Keratinocyte (primary cell): Measurements from ENCODE around the gene TBXAS1. TPM values are rescaled to one million over a fixed set of nuclear protein-coding genes. Genes with fewer than 3 reads are reported as not detected.
A peak's percentile ranks its signal among the peaks of the same experiment; 100 is the strongest.

Source experiments
- DNase-seq: peaks from one replicate; pipeline ENCODE4 v3.0.0-alpha.2; 2011; ENCODE audit warnings: low read depth, missing footprints, low spot score
- FAIRE-seq: peaks from 2 replicates; lab custom pipeline; 2011; peaks lifted over from hg19 to GRCh38; lab: Jason Lieb, UNC
- H2AFZ ChIP-seq: 2 replicates; pipeline ENCODE4 v1.6.0; 2012; ENCODE audit warnings: low read length, control low read depth, inconsistent platforms; ENCODE audit not compliant: control insufficient read depth
- H3K27ac ChIP-seq: 2 replicates; pipeline ENCODE4 v1.5.1; 2011; ENCODE audit warnings: low read length; ENCODE audit not compliant: control insufficient read depth, insufficient read depth
- H3K27me3 ChIP-seq: 3 replicates; pipeline ENCODE4 v1.6.0; 2011; ENCODE audit warnings: low read length; ENCODE audit not compliant: control insufficient read depth, insufficient read depth; ENCODE audit errors: extremely low read depth
- H3K36me3 ChIP-seq, 2 experiments: 2 replicates in 1 of 2; 3 replicates in 1 of 2; pipeline ENCODE4 v1.5.1; 2011; ENCODE audit warnings: low read length in 2 of 2, mild to moderate bottlenecking in 1 of 2; ENCODE audit not compliant: control insufficient read depth in 2 of 2, insufficient read depth in 2 of 2; ENCODE audit errors: extremely low read depth in 1 of 2
- H3K4me1 ChIP-seq: 3 replicates; pipeline ENCODE4 v1.5.1; 2011; ENCODE audit warnings: low read length; ENCODE audit not compliant: control insufficient read depth, insufficient read depth; ENCODE audit errors: extremely low read depth
- H3K4me2 ChIP-seq: 3 replicates; pipeline ENCODE4 v1.6.0; 2011; ENCODE audit warnings: low read depth, low read length; ENCODE audit not compliant: control insufficient read depth, insufficient read depth; ENCODE audit errors: extremely low read depth
- H3K4me3 ChIP-seq, 3 experiments: fragments of 200-600 bp in 1 of 3; sonication (generic) in 1 of 3; 2 replicates in 2 of 3; 3 replicates in 1 of 3; pipeline ENCODE4 v1.5.1; 2011 to 2016; ENCODE audit warnings: low read length in 3 of 3, mild to moderate bottlenecking in 3 of 3, control low read depth in 2 of 3, inconsistent platforms in 1 of 3, low read depth in 1 of 3, mixed read lengths in 1 of 3, mixed run types in 1 of 3, moderate library complexity in 1 of 3; ENCODE audit not compliant: control insufficient read depth in 2 of 3, insufficient read depth in 2 of 3; ENCODE audit errors: extremely low read depth in 1 of 3
- H3K79me2 ChIP-seq: 2 replicates; pipeline ENCODE4 v1.6.0; 2012; ENCODE audit warnings: low read length; ENCODE audit not compliant: control insufficient read depth, insufficient read depth
- H3K9ac ChIP-seq: 3 replicates; pipeline ENCODE4 v1.6.0; 2011; ENCODE audit warnings: low read length; ENCODE audit not compliant: control insufficient read depth, insufficient read depth; ENCODE audit errors: extremely low read depth
- H3K9me1 ChIP-seq: 3 replicates; pipeline ENCODE4 v1.6.0; 2011; ENCODE audit warnings: low read length; ENCODE audit not compliant: control insufficient read depth, insufficient read depth; ENCODE audit errors: extremely low read depth
- H3K9me3 ChIP-seq: 2 replicates; pipeline ENCODE4 v1.5.1; 2012; ENCODE audit warnings: low read depth, low read length; ENCODE audit not compliant: control insufficient read depth
- H4K20me1 ChIP-seq: 3 replicates; pipeline ENCODE4 v1.6.0; 2011; ENCODE audit warnings: low read length; ENCODE audit not compliant: control insufficient read depth, insufficient read depth; ENCODE audit errors: extremely low read depth
- EZH2 ChIP-seq: IDR thresholded peaks from one replicate; pipeline ENCODE4 v1.6.1; 2012; ENCODE audit warnings: inconsistent platforms, mild to moderate bottlenecking, low read length, moderate library complexity
- dilution Hi-C: fragments of 300-500 bp; cut with MboI; formaldehyde crosslinking; loops from one replicate; pipeline ENCODE4 v1.7.0; 2020; ENCODE audit warnings: low sequenced_read_pairs; ENCODE audit not compliant: extremely low pct_ligation_motif_present
- polyA plus RNA-seq, 5 experiments: library from polyadenylated mRNA; depleted of rRNA in 3 of 5; stranded (reverse) in 3 of 5; stranded (forward) in 1 of 5; unstranded in 1 of 5; fragments of >200 nt; gene quantifications; 1 replicate in 1 of 5; 2 replicates in 3 of 5; 3 replicates in 1 of 5; pipeline versions ENCODE4 v1.2.1 to v1.2.3, GENCODE V29; 2011 to 2012; ENCODE audit warnings: missing spikeins in 2 of 5, low read depth in 1 of 5, low replicate concordance in 1 of 5
- TF ChIP-seq, protein P1 (sequence below), 3 experiments: IDR thresholded peaks in 1 of 3; conservative IDR thresholded peaks in 1 of 3; optimal IDR thresholded peaks in 1 of 3; 2 replicates in 2 of 3; 3 replicates in 1 of 3; pipeline versions ENCODE3 to v1.5.1; 2011; ENCODE audit warnings: low read length in 3 of 3, mild to moderate bottlenecking in 3 of 3, moderate library complexity in 2 of 3, control low read depth in 1 of 3, inconsistent platforms in 1 of 3; ENCODE audit not compliant: insufficient read depth in 2 of 3; ENCODE audit errors: extremely low read depth in 1 of 3

Gene TBXAS1
- polyA plus RNA-seq, 1 donor (not counting 4 experiments of a cell fraction or from before 2014, with no cell fraction given) = 2.9 TPM

DNA sequence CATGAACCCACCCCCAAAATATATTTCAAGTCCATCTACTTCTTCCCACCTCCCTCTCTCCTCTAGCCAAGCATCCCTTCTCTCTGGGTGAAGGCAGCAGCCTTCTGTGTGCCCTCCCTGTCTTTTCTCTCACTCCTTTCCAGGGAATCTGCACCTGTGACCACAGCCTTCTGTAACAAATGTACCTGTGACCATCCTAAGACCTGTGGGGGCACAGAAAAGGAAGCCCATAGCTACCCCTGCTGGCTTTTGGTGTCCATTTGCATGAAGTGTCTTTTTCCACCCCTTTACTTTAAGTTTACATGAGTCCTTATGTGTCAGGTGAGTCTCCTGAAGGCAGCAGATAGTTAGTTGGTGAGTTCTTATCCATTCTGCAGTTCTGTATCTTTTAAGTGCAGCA lies 2.0 kb upstream of the TBXAS1 start:
- peaks cover 3% of the 10 kb centered on the region for H3K4me1 ChIP-seq
- no peaks in the 10 kb centered on the region for H4K20me1 ChIP-seq
- H3K4me3 ChIP-seq = no peak overlapping the region
- H3K27me3 ChIP-seq = peaks cover 8% of the 10 kb centered on the region
- TF ChIP-seq, protein P1, sequence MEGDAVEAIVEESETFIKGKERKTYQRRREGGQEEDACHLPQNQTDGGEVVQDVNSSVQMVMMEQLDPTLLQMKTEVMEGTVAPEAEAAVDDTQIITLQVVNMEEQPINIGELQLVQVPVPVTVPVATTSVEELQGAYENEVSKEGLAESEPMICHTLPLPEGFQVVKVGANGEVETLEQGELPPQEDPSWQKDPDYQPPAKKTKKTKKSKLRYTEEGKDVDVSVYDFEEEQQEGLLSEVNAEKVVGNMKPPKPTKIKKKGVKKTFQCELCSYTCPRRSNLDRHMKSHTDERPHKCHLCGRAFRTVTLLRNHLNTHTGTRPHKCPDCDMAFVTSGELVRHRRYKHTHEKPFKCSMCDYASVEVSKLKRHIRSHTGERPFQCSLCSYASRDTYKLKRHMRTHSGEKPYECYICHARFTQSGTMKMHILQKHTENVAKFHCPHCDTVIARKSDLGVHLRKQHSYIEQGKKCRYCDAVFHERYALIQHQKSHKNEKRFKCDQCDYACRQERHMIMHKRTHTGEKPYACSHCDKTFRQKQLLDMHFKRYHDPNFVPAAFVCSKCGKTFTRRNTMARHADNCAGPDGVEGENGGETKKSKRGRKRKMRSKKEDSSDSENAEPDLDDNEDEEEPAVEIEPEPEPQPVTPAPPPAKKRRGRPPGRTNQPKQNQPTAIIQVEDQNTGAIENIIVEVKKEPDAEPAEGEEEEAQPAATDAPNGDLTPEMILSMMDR (optimal IDR thresholded peaks at IDR 0.05 in 1 of 3, IDR thresholded peaks at IDR 0.05 in 1 of 3, conservative IDR thresholded peaks at IDR 0.05 in 1 of 3; ENCODE audit: extremely low read depth in 1 of 3, insufficient read depth in 2 of 3, low read length in 3 of 3) = peak in 1 of 3 experiments; percentile 18
- no peak for TF ChIP-seq EZH2
- no peak overlapping the region for H3K27ac ChIP-seq
- no peaks in the 10 kb centered on the region for H3K36me3 ChIP-seq
- DNase-seq = no peak
- FAIRE-seq = no peak
- H3K9me3 ChIP-seq = no peaks in the 10 kb centered on the region
- H3K9ac ChIP-seq = no peak overlapping the region
- no peaks in the 10 kb centered on the region for H3K9me1 ChIP-seq
- dilution Hi-C loops = no loop called here
- no peaks in the 10 kb centered on the region for H3K79me2 ChIP-seq
- no peak overlapping the region for H2AFZ ChIP-seq
- H3K4me2 ChIP-seq = no peak overlapping the region

DNA sequence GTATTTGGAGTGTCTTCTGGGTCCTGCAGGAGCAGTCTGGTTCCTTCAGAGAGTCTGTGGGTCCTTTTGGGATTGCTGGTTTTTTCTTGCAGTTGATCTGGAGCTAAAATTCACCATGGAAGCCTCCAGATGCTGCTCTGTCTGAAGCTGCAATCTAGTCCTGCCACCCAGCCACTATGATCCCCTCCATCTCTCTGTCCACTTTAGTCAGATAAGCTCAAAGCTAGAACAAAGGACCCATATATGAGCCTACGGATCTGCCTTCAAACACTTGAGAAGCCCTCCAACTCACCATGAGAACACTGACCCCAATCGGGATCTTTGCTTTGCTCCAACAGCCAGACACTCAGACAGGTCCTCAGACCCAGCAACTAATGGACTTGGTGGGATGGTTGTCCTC lies 618 bp upstream of the TBXAS1 start:
- Histone ChIP-seq H3K27ac (no peak overlapping the region), H3K36me3 (no peaks in the 10 kb centered on the region), H3K4me3 (no peak overlapping the region), H3K9me3 (no peaks in the 10 kb centered on the region), H2AFZ (no peak overlapping the region), H3K4me2 (no peak overlapping the region), H3K9ac (no peak overlapping the region), H3K4me1 (peaks cover 3% of the 10 kb centered on the region), H3K27me3 (peaks cover 4% of the 10 kb centered on the region), H3K9me1 (no peaks in the 10 kb centered on the region), H3K79me2 (no peaks in the 10 kb centered on the region), H4K20me1 (no peaks in the 10 kb centered on the region)
- dilution Hi-C loops = no loop called here
- no peak for TF ChIP-seq EZH2
- DNase-seq = no peak
- no peak for FAIRE-seq

DNA sequence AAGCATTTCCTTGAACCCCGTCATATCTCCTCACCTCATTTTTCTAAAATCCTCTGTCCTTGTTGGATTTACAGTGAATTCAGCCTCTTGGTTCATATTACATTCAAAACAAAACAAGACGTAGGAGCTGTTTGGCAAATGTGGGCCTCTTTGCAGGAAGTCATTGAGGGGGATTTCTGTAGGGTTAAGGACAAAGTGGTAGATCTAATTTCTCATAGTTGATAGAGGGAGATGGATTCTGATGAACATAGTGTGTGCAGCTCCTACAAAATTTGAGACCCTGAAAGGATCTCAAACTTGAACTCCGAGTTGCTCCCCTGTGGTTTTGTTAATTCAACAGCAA lies 682 bp downstream of the TBXAS1 start:
- H3K9me1 ChIP-seq = no peaks in the 10 kb centered on the region
- dilution Hi-C loops = no loop called here
- H3K79me2 ChIP-seq = no peaks in the 10 kb centered on the region
- H3K4me3 ChIP-seq = no peak overlapping the region
- no peaks in the 10 kb centered on the region for H3K27me3 ChIP-seq
- no peaks in the 10 kb centered on the region for H4K20me1 ChIP-seq
- peaks cover 3% of the 10 kb centered on the region for H3K4me1 ChIP-seq
- DNase-seq (no peak), FAIRE-seq (no peak)
- no peaks in the 10 kb centered on the region for H3K36me3 ChIP-seq
- H3K9me3 ChIP-seq = no peaks in the 10 kb centered on the region
- TF ChIP-seq, protein P1 (optimal IDR thresholded peaks at IDR 0.05 in 1 of 3, IDR thresholded peaks at IDR 0.05 in 1 of 3, conservative IDR thresholded peaks at IDR 0.05 in 1 of 3; ENCODE audit: extremely low read depth in 1 of 3, insufficient read depth in 2 of 3, low read length in 3 of 3) = no peak
- TF ChIP-seq EZH2 = no peak
- H3K9ac ChIP-seq = no peak overlapping the region
- H3K27ac ChIP-seq = no peak overlapping the region
- H2AFZ ChIP-seq = no peak overlapping the region
- no peak overlapping the region for H3K4me2 ChIP-seq
